ENCODE results near the gene ARMC9. TPM values are rescaled to one million over a fixed set of nuclear protein-coding genes. Genes with fewer than 3 reads are reported as not detected.

ARMC9 gene
- total RNA-seq, 1 donor from 2014 or later = 3.3 TPM

DNA sequence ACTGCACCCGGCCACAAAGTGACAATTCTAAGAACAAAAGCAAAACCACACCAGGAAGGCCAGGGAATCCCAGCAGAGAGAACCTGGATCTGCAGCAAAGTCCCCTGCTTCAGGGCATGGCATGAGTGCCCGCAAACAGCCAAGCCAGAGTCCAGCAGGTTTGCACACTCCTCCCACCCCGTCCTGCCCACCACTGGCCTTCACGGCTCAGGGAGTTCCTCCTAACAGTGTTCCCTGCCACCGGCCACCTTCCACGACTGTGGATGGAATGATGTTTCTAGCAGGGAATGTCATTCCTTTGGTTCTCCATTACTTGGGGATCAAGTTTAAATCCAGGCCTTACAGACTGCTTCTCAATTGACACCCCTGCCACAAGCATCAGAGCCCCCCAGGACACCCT lies 155.0 kb downstream of the ARMC9 start:
- Histone ChIP-seq H3K27me3 (no peaks in the 10 kb centered on the region), H3K4me1 (peaks cover 0 to 5% of the 10 kb centered on the region in 2 donors), H3K4me3 (no peak overlapping the region), H3K36me3 (no peaks in the 10 kb centered on the region), H3K27ac (no peak overlapping the region), H3K9me3 (no peaks in the 10 kb centered on the region)
- TF ChIP-seq, protein P1, sequence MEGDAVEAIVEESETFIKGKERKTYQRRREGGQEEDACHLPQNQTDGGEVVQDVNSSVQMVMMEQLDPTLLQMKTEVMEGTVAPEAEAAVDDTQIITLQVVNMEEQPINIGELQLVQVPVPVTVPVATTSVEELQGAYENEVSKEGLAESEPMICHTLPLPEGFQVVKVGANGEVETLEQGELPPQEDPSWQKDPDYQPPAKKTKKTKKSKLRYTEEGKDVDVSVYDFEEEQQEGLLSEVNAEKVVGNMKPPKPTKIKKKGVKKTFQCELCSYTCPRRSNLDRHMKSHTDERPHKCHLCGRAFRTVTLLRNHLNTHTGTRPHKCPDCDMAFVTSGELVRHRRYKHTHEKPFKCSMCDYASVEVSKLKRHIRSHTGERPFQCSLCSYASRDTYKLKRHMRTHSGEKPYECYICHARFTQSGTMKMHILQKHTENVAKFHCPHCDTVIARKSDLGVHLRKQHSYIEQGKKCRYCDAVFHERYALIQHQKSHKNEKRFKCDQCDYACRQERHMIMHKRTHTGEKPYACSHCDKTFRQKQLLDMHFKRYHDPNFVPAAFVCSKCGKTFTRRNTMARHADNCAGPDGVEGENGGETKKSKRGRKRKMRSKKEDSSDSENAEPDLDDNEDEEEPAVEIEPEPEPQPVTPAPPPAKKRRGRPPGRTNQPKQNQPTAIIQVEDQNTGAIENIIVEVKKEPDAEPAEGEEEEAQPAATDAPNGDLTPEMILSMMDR (IDR thresholded peaks at IDR 0.05) = no peak
- no peak for DNase-seq (ENCODE audit: low spot score in 2 of 2)
- intact Hi-C loops (cut with DNase I) = no loop called here

GRCh38 chr2:231355508-231356465 lies 157.4 kb downstream of the ARMC9 start:
- H3K36me3 ChIP-seq = peaks cover 0 to 1% of the 10 kb centered on the region in 2 donors

DNA sequence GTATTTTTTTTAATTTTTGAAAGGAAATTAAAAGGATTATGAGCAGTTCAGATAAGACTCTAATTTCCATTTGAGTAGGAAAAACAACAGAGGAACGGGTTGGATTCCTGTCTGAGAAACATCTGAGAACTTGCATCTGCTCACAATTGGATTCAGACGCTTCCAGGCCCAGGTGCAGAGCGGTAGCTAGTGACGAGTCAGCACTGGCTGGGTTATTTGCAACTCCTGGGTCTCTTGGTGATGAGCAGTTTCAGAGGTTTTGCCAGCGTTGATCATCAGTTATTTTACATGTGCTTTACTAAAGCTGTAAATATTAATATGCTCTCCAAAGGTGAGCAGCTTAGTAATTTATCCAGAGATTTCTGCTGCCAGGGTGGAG lies 158.0 kb downstream of the ARMC9 start:
- Histone ChIP-seq H3K9me3 (no peaks in the 10 kb centered on the region), H3K4me1 (peaks cover 0 to 5% of the 10 kb centered on the region in 2 donors), H3K4me3 (no peak overlapping the region), H3K36me3 (peaks cover 0 to 8% of the 10 kb centered on the region in 2 donors), H3K27me3 (no peaks in the 10 kb centered on the region), H3K27ac (peak overlapping the region in 1 of 2 donors; percentile 64)
- intact Hi-C loops (cut with DNase I) = no loop called here
- no peak for DNase-seq (ENCODE audit: low spot score in 2 of 2)
- TF ChIP-seq, protein P1 (IDR thresholded peaks at IDR 0.05) = no peak

More at GRCh38 chr2:231355508-231356465, 157.4 kb downstream of the ARMC9 start:
- TF ChIP-seq, protein P1 (IDR thresholded peaks at IDR 0.05) = peak in 1 of 3 experiments; percentile 14
- no peaks in the 10 kb centered on the region for H3K27me3 ChIP-seq
- intact Hi-C loops (cut with DNase I) = no loop called here
- peaks cover 0 to 5% of the 10 kb centered on the region in 2 donors for H3K4me1 ChIP-seq
- DNase-seq (ENCODE audit: low spot score in 2 of 2) = no peak
- no peaks in the 10 kb centered on the region for H3K9me3 ChIP-seq
- peak overlapping the region; percentile 26 to 31 for H3K4me3 ChIP-seq
- H3K27ac ChIP-seq = peak overlapping the region; percentile 25 to 64

DNA sequence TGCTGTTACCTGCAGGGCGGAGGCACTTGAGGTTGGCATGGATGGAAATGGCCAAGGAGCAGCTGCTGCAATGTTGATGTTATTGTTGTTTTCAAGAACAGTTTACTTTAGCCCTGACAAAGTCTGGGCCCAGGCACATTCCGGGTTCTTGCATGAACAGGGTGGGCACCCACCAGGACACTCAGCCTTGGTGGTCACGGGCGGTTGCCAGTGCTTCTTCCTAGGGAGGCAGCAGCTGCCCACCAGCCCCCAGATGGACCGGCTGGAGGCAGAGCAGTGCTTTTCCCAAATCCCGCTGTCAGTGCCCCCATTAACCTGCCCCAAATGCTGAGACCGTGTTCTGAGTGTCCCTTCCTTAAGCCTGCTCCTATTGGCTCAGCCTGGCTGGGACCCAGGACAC lies 158.6 kb downstream of the ARMC9 start:
- H3K27ac ChIP-seq = no peak overlapping the region
- DNase-seq (ENCODE audit: low spot score in 2 of 2) = no peak

DNA sequence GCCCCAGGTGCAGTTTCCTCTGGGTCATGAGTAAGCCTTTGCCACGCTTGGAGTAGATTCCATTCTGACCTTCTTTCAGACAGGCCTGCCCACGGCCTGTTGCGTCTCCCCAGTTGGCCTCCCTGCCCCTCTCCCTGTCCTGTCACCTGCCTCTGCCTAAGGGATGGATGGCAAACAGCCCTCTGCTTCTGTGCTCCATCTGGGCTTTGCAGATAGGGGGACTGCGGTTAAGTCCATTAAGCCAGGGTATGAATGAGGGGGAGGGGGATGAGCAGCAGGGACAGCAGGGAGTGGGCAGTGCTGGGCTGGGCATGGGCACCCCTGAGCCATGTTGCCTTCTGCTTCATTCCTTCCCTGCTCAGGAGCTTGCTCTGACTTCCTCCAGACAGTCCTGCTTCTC lies 159.5 kb downstream of the ARMC9 start:
- TF ChIP-seq, protein P1 (IDR thresholded peaks at IDR 0.05) = no peak
- peaks cover 10 to 16% of the 10 kb centered on the region in 2 donors for H3K36me3 ChIP-seq
- DNase-seq (ENCODE audit: low spot score in 2 of 2) = no peak

More for the DNA sequence above, 158.6 kb downstream of the ARMC9 start:
- H3K9me3 ChIP-seq = no peaks in the 10 kb centered on the region
- intact Hi-C loops (cut with DNase I) = no loop called here
- TF ChIP-seq, protein P1 (IDR thresholded peaks at IDR 0.05) = no peak
- peaks cover 4 to 11% of the 10 kb centered on the region in 2 donors for H3K36me3 ChIP-seq
- H3K4me1 ChIP-seq = peaks cover 0 to 5% of the 10 kb centered on the region in 2 donors
- H3K4me3 ChIP-seq = no peak overlapping the region
- no peaks in the 10 kb centered on the region for H3K27me3 ChIP-seq

More for the DNA sequence above, 159.5 kb downstream of the ARMC9 start:
- Histone ChIP-seq H3K4me1 (peaks cover 0 to 5% of the 10 kb centered on the region in 2 donors), H3K4me3 (no peak overlapping the region), H3K27me3 (no peaks in the 10 kb centered on the region), H3K27ac (no peak overlapping the region), H3K9me3 (no peaks in the 10 kb centered on the region)
- intact Hi-C loops (cut with DNase I) = no loop called here
